ENCODE results near the gene OR5C1.

DNA sequence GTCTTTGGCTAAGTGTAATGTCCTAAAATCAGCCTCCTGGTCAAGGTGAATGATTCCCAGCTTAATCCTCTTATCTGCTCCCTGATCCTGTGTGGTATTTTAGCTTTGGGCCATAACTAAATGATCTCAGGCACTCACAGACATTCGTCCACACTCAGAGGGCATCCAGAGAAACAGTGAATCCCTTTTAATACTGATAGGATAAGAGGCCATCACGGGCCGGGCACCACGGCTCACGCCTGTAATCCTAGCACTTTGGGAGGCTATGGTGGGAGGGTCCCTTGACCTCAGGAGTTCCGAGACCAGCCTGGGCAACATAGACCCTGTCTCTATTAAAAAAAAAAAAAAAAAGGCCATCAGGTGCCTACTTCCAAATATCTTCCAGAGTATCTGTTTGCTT is 33.3 kb downstream of the OR5C1 start:
- TF ChIP-seq, protein P1, sequence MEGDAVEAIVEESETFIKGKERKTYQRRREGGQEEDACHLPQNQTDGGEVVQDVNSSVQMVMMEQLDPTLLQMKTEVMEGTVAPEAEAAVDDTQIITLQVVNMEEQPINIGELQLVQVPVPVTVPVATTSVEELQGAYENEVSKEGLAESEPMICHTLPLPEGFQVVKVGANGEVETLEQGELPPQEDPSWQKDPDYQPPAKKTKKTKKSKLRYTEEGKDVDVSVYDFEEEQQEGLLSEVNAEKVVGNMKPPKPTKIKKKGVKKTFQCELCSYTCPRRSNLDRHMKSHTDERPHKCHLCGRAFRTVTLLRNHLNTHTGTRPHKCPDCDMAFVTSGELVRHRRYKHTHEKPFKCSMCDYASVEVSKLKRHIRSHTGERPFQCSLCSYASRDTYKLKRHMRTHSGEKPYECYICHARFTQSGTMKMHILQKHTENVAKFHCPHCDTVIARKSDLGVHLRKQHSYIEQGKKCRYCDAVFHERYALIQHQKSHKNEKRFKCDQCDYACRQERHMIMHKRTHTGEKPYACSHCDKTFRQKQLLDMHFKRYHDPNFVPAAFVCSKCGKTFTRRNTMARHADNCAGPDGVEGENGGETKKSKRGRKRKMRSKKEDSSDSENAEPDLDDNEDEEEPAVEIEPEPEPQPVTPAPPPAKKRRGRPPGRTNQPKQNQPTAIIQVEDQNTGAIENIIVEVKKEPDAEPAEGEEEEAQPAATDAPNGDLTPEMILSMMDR (IDR thresholded peaks at IDR 0.05; ENCODE audit: borderline replicate concordance, extremely low read depth, low read length, poor library complexity, severe bottlenecking), result no peak
- TF ChIP-seq EZH2 (IDR thresholded peaks at IDR 0.05; ENCODE audit: borderline replicate concordance, low read depth, low read length, severe bottlenecking), result no peak
